Testis (tissue), 2 donors: ENCODE results near the gene TNRC6C.

Source experiments
- POLR2A ChIP-seq: fragments of 450-650 bp; IDR thresholded peaks from one replicate; pipeline ENCODE4 v1.6.1; 2017; ENCODE audit warnings: antibody characterized with exemption, mild to moderate bottlenecking, moderate library complexity
- TF ChIP-seq, protein P1 (sequence below), 3 experiments: fragments of 450-650 bp in 2 of 3; fragments of 200-600 bp in 1 of 3; sonication (generic) in 1 of 3; IDR thresholded peaks; one replicate each; pipeline ENCODE4 v1.5.1; 2016 to 2019; ENCODE audit warnings: antibody characterized with exemption in 3 of 3, mild to moderate bottlenecking in 2 of 3, moderate library complexity in 1 of 3

DNA sequence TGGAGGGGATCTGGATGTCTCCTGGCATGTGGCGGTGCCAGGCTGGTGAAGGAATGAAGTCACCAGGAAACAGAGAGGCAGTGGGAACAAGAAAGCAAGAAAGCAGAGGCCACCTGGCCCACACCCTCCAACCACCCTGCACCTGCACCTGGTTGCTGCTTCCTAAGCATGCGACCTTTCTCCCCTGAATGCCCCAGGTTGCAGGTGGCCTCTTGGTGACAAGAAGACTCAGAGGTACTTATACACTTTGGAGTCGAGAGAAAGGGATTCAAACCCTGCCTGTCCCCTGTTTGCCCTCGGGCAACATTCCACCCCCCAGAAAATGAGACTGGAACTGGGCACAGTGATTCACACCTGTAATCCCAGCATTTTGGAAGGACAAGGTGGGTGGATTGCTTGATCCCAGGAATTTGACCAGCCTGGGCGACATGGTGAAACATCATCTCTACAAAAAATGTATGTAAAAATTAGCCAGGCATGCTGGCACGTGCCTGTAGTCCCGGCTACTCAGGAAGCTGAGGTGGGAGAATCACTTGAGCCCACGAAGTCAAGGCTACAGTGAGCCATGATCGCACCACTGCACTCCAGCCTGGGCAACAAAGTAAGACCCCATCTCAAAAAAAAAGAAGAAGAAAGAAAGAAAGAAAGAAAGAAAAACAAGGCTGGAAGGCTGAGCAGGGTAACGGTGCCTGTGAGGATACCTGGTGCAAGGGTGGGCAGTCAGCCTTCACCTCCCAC is 34.6 kb upstream of the TNRC6C start:
- TF ChIP-seq POLR2A: no peak
- TF ChIP-seq, protein P1, sequence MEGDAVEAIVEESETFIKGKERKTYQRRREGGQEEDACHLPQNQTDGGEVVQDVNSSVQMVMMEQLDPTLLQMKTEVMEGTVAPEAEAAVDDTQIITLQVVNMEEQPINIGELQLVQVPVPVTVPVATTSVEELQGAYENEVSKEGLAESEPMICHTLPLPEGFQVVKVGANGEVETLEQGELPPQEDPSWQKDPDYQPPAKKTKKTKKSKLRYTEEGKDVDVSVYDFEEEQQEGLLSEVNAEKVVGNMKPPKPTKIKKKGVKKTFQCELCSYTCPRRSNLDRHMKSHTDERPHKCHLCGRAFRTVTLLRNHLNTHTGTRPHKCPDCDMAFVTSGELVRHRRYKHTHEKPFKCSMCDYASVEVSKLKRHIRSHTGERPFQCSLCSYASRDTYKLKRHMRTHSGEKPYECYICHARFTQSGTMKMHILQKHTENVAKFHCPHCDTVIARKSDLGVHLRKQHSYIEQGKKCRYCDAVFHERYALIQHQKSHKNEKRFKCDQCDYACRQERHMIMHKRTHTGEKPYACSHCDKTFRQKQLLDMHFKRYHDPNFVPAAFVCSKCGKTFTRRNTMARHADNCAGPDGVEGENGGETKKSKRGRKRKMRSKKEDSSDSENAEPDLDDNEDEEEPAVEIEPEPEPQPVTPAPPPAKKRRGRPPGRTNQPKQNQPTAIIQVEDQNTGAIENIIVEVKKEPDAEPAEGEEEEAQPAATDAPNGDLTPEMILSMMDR (IDR thresholded peaks at IDR 0.05): no peak
